Vagina (tissue), 2 donors: ENCODE results near the gene ATP2B2.

ENCODE experiments used
- POLR2AphosphoS5 ChIP-seq, 2 donors: sonication (generic); formaldehyde crosslinking; IDR thresholded peaks; one replicate each; pipeline ENCODE4 v1.9.0; 2017; ENCODE audit warnings: antibody characterized with exemption in 2 of 2, mild to moderate bottlenecking in 2 of 2, low read depth in 1 of 2; ENCODE audit not compliant: insufficient read depth in 1 of 2
- TF ChIP-seq, protein P1 (sequence below), 3 experiments: fragments of 450-650 bp in 2 of 3; fragments of 200-600 bp in 1 of 3; sonication (generic) in 1 of 3; IDR thresholded peaks; one replicate each; pipeline ENCODE4 v1.5.1; 2017 to 2019; ENCODE audit warnings: antibody characterized with exemption in 3 of 3, mild to moderate bottlenecking in 2 of 3, moderate library complexity in 2 of 3

- TF ChIP-seq, protein P1, sequence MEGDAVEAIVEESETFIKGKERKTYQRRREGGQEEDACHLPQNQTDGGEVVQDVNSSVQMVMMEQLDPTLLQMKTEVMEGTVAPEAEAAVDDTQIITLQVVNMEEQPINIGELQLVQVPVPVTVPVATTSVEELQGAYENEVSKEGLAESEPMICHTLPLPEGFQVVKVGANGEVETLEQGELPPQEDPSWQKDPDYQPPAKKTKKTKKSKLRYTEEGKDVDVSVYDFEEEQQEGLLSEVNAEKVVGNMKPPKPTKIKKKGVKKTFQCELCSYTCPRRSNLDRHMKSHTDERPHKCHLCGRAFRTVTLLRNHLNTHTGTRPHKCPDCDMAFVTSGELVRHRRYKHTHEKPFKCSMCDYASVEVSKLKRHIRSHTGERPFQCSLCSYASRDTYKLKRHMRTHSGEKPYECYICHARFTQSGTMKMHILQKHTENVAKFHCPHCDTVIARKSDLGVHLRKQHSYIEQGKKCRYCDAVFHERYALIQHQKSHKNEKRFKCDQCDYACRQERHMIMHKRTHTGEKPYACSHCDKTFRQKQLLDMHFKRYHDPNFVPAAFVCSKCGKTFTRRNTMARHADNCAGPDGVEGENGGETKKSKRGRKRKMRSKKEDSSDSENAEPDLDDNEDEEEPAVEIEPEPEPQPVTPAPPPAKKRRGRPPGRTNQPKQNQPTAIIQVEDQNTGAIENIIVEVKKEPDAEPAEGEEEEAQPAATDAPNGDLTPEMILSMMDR (IDR thresholded peaks at IDR 0.05): no peak
- TF ChIP-seq POLR2AphosphoS5 (IDR thresholded peaks at IDR 0.05; ENCODE audit: insufficient read depth in 1 of 2, low read depth in 1 of 2): no peak
Observed at GRCh38 chr3:10334042-10334441, 171.3 kb downstream of the ATP2B2 start.
